Pancreas (tissue), 10 donors: Measurements from ENCODE around the gene SLC22A8. TPM values are rescaled to one million over a fixed set of nuclear protein-coding genes. Genes with fewer than 3 reads are reported as not detected.
"Not testable (repeated sequence)": the region's sequence is repeated elsewhere in the genome, so short reads cannot be mapped to it uniquely, and the experiment has no call there.

Experiments used
- ATAC-seq, 4 donors: fragments of 200-7000 bp; cut with Tn5 transposase; one replicate each; pipeline versions ENCODE4 v1.8.0 to v1.9.1; 2020; ENCODE audit warnings: mild to moderate bottlenecking in 4 of 4, moderate library complexity in 4 of 4
- DNase-seq, 6 donors: peaks; one replicate each; pipeline ENCODE4 v3.0.0-alpha.2; 2020
- FAIRE-seq: peaks from 2 replicates; lab custom pipeline; 2012; peaks lifted over from hg19 to GRCh38; lab: Jason Lieb, UNC
- H3K27ac ChIP-seq, 4 donors: fragments of 200-600 bp; sonication (generic); 1 replicate in 3 of 4; 2 replicates in 1 of 4; pipeline versions ENCODE4 v1.5.0 to v1.8.0; 2020
- H3K27me3 ChIP-seq, 4 donors: fragments of 200-600 bp; one replicate each; pipeline ENCODE4 v1.8.0; 2021
- H3K36me3 ChIP-seq, 3 donors: fragments of 200-600 bp; sonication (generic) in 1 of 3; one replicate each; pipeline versions ENCODE4 v1.5.0 to v1.8.0; 2020 to 2021
- H3K4me1 ChIP-seq, 3 donors: fragments of 200-600 bp; one replicate each; pipeline ENCODE4 v1.8.0; 2021
- H3K4me3 ChIP-seq, 4 donors: fragments of 200-600 bp; sonication (generic) in 2 of 4; one replicate each; pipeline versions ENCODE4 v1.5.0 to v1.8.0; 2020 to 2021
- H3K9me3 ChIP-seq, 4 donors: fragments of 200-600 bp; one replicate each; pipeline ENCODE4 v1.8.0; 2021
- WGBS, 2 donors: extraction: QIAGEN DNeasy Blood & Tissue Kit; methylation state at CpG; one replicate each; pipeline ENCODE4 v1.1.7; 2013; 5-methylcytosine and 5-hydroxymethylcytosine counted together
- intact Hi-C, 3 donors: fragments of 100-400 bp; cut with DNase I; formaldehyde crosslinking; loops; one replicate each; pipeline versions ENCODE4 v1.11.1 to v1.14.2; 2022
- polyA plus RNA-seq, 2 donors: library from polyadenylated mRNA; stranded (reverse); fragments of 200-250 nt; gene quantifications; one replicate each; pipeline ENCODE4 v1.2.3, GENCODE V29; 2013
- total RNA-seq, 6 donors: library from RNA; stranded (reverse); fragmentation: NEBNext Ultra II Directional in 4 of 6; extraction: Animal tissue kit (Norgen Biotek cat#: 25700) in 4 of 6; gene quantifications; one replicate each; pipeline versions ENCODE4 v1.2.1 to v1.2.4, GENCODE V29; 2021 to 2023
- TF ChIP-seq, protein P1 (sequence below), 4 donors: fragments of 200-600 bp; sonication (generic) in 3 of 4; IDR thresholded peaks; one replicate each; pipeline versions ENCODE4 v1.5.0 to v1.8.0; 2021; ENCODE audit warnings: antibody characterized with exemption in 4 of 4
- donor health status: healthy with polysubstance abuse.
- donor health status: DM: no; HTN: no; CAD: no; lungs with moderate emphysema.
- donor health status: DM: no; HTN: no; CAD: no.
- donor health status: control.
- donor health status: control.
- donor health status: Bipolar disorder and iron deficiency.
- donor health status: DM: yes; HTN: yes; CAD: no.
- donor health status: DM: no; HTN: no; CAD: no.
- donor health status: DM: no; HTN: no; CAD: no.
- donor health status: DM: yes; HTN: yes; CAD: no.

Gene SLC22A8, protein sequence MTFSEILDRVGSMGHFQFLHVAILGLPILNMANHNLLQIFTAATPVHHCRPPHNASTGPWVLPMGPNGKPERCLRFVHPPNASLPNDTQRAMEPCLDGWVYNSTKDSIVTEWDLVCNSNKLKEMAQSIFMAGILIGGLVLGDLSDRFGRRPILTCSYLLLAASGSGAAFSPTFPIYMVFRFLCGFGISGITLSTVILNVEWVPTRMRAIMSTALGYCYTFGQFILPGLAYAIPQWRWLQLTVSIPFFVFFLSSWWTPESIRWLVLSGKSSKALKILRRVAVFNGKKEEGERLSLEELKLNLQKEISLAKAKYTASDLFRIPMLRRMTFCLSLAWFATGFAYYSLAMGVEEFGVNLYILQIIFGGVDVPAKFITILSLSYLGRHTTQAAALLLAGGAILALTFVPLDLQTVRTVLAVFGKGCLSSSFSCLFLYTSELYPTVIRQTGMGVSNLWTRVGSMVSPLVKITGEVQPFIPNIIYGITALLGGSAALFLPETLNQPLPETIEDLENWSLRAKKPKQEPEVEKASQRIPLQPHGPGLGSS
- total RNA-seq (not detected), polyA plus RNA-seq (not detected)

DNA sequence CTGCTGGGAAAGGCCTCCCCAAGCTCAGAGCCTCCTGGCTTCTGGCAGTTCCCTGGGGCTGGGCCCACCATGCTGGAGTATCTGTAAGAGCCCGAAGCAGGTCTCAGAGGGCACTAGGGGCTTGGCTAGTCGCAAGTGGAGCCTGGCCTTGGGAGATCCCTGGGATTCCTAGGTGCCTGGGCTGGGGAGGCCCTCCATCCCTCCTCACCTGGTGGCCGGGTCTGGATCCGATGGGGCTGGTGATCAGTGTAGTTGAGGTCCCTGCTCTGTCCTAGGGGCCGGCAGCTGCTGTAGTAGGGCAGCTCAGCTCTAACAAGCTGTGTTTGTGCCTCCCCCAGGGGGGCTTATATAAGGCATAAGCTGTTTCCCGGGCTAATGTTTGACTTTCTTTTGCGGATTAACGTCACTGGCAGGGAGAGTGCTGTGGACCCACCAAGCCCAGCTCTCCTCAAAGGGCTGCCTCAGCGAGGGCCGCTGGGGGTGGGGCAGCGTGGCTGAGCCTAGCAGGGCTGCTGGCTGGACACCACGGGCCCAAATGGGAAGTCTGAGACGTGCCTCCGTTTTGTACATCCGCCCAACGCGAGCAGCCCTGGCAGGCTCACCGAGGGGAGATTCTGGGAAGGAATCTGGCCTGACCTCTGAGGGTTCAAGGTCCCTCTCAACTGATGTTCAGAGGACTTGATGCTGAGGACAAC is at the start of gene SLC22A8:
TSS of gene SLC22A8 (minus strand) at position 321 of the 695 bp plus-strand sequence. CDS start 883 bp downstream, outside the sequence.
- no peaks in the 10 kb centered on the region for H3K36me3 ChIP-seq
- H3K4me3 ChIP-seq, result no peak within 1 kb of the TSS
- no peaks in the 10 kb centered on the region for H3K9me3 ChIP-seq
- H3K27me3 ChIP-seq, result no peaks in the 10 kb centered on the region
- no peak within 1 kb of the TSS for H3K27ac ChIP-seq
- FAIRE-seq (no peak), ATAC-seq (no peak), DNase-seq (peak in 1 of 6 donors; percentile 44)
- no peaks in the 10 kb centered on the region for H3K4me1 ChIP-seq
- TF ChIP-seq, protein P1, sequence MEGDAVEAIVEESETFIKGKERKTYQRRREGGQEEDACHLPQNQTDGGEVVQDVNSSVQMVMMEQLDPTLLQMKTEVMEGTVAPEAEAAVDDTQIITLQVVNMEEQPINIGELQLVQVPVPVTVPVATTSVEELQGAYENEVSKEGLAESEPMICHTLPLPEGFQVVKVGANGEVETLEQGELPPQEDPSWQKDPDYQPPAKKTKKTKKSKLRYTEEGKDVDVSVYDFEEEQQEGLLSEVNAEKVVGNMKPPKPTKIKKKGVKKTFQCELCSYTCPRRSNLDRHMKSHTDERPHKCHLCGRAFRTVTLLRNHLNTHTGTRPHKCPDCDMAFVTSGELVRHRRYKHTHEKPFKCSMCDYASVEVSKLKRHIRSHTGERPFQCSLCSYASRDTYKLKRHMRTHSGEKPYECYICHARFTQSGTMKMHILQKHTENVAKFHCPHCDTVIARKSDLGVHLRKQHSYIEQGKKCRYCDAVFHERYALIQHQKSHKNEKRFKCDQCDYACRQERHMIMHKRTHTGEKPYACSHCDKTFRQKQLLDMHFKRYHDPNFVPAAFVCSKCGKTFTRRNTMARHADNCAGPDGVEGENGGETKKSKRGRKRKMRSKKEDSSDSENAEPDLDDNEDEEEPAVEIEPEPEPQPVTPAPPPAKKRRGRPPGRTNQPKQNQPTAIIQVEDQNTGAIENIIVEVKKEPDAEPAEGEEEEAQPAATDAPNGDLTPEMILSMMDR (IDR thresholded peaks at IDR 0.05), result no peak
- intact Hi-C loops, result no loop called here
- 63 to 68% methylated on average over 18 of the region's 18 CpGs for WGBS, 2 donors

DNA sequence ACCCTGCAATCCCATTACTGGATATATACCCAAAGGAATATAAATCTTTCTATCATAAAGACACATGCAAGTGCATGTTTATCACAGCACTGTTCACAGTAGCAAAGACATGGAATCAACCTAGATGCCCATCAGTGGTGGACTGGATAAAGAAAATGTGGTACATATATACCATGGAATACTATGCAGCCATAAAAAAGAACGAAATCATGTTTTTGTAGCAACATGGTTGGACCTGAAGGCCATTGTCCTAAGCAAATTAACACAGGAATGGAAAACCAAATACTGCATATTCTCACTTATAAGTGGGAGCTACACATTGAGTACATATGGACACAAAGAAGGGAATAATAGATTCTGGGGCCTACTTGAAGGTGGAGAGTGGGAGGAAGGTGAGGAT is 30.6 kb upstream of the SLC22A8 start:
- intact Hi-C loops, DNase-seq, ATAC-seq, H3K27ac ChIP-seq, FAIRE-seq, H3K9me3 ChIP-seq, H3K4me1 ChIP-seq, H3K27me3 ChIP-seq, H3K36me3 ChIP-seq, H3K4me3 ChIP-seq: not testable (repeated sequence)
- WGBS, 2 donors, result 33 to 46% methylated on average over 1 of the region's 1 CpG

DNA sequence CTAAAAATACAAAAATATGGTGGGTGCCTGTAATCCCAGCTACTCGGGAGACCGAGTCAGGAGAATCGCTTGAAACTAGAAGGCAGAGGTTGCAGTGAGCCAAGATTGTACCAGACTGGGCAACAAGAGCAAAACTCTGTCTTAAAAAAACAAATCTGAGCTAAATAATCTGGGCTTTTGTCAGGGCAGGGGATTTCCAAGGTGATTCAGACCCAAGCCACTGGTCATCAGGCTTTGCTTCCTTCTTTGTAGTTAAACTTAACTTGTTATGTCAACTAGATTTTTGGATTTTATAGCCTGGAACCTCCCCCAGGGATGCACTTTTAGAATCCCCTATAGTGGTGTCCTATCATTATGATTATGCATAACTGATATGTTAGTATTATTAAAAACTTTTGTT is 27.0 kb upstream of the SLC22A8 start:
- H3K4me3 ChIP-seq, result no peak overlapping the region
- no peak overlapping the region for H3K27ac ChIP-seq
- H3K36me3 ChIP-seq, result no peaks in the 10 kb centered on the region
- TF ChIP-seq, protein P1 (IDR thresholded peaks at IDR 0.05), result no peak
- intact Hi-C loops, result no loop called here
- no peaks in the 10 kb centered on the region for H3K4me1 ChIP-seq
- H3K9me3 ChIP-seq, result no peaks in the 10 kb centered on the region
- ATAC-seq, result peak in 1 of 4 donors; percentile 48
- H3K27me3 ChIP-seq, result no peaks in the 10 kb centered on the region
- WGBS, 2 donors, result 79 to 91% methylated on average over 3 of the region's 3 CpGs
- DNase-seq, result no peak
- FAIRE-seq, result no peak

DNA sequence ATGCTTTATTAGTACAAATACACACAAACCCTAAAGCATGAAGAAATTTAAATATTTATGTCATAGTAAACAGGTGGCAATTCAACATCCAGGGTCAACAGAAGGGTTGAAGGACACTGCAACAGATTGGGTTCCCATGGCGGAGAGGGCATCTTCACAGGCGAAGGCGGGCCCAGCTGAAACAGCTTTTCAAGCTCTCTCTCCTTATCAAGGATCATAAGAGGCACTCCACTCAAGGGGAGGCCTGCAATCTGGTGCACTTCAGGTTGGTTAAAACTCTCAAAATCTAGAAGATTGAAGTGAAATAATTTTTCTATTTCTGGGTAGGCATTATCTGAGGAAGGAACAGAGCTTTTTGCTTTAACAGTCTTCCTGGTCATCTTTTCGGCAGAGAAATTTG is 16.8 kb upstream of the SLC22A8 start:
- no peaks in the 10 kb centered on the region for H3K9me3 ChIP-seq
- TF ChIP-seq, protein P1 (IDR thresholded peaks at IDR 0.05), result no peak
- FAIRE-seq (no peak), DNase-seq (no peak), ATAC-seq (no peak)
- no peaks in the 10 kb centered on the region for H3K4me1 ChIP-seq
- H3K4me3 ChIP-seq, result no peak overlapping the region
- H3K27me3 ChIP-seq, result no peaks in the 10 kb centered on the region
- H3K36me3 ChIP-seq, result no peaks in the 10 kb centered on the region
- intact Hi-C loops, result no loop called here
- 94 to 97% methylated on average over 4 of the region's 4 CpGs for WGBS, 2 donors
- no peak overlapping the region for H3K27ac ChIP-seq

DNA sequence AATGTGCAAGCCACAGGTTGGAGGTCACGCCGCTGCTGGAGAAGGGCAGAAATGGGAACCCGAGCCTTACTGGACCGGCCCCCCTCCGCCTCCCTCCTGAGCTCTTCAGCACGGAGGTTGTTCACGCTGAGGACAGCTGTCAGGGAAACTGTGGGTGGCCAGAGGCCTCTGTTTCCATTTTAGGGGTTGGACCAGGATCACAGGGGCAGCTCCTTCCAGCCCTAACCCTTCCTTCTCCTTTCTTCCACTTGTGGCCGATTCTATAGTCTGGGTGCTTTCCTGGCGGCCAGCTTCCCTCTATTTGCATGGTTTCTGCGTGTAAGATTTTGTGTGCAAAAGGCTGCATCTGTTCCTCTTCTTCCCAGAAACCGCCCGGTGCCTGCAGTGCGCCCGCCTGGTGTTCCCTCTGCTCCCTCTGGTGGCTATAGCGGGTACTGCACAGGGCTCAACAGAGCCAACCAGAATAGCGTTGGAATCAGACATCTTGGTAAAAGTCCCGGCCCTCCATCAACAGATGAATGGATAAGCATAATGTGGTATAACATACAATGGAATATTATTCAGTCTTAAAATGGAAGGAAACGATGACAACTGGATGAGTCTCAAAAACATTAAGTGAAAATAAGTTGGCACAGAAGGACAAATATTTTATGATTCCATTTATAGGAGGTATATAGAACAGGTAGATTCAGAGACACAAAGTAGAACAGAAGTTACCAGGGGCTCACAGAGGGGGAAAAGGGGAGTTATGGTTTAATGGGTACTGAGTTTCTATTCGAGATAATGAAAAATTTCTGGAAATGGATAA is 8.4 kb upstream of the SLC22A8 start:
- FAIRE-seq (peak; percentile 84), ATAC-seq (peak; percentile 88 to 100 (median 98)), DNase-seq (peak; percentile 73 to 99 (median 90))
- intact Hi-C loops, result loop anchor here in 2 of 3 donors (2.0 to 5.0 kb wide), 2 partner anchors 117 kb away; no protein-coding TSS in a partner anchor
- TF ChIP-seq, protein P1 (IDR thresholded peaks at IDR 0.05), result peak; percentile 91 to 99 (median 98)
- H3K4me1 ChIP-seq, result no peaks in the 10 kb centered on the region
- no peaks in the 10 kb centered on the region for H3K9me3 ChIP-seq
- 15 to 18% methylated on average over 19 of the region's 19 CpGs for WGBS, 2 donors
- no peaks in the 10 kb centered on the region for H3K27me3 ChIP-seq
- no peak overlapping the region for H3K27ac ChIP-seq
- H3K36me3 ChIP-seq, result no peaks in the 10 kb centered on the region
- peak overlapping the region in 1 of 4 donors; percentile 13 for H3K4me3 ChIP-seq
